A673 (cell line): ENCODE measurements around the gene RAP1GAP. TPM values are rescaled to one million over a fixed set of nuclear protein-coding genes. Genes with fewer than 3 reads are reported as not detected.

Source experiments
- BruUV-seq: library from RNA; stranded (reverse); fragments of 400-500 nt; replicated peaks from 2 replicates; lab custom pipeline; 2021; lab: Mats Ljungman, UMichigan
- CTCF ChIA-PET: fragments of 300-600 bp; sonication (Branson Sonifier 250); formaldehyde crosslinking; loops from one replicate; lab custom pipeline; 2022; ENCODE audit warnings: antibody characterized with exemption; lab: Charles Lee
- POLR2A ChIA-PET: fragments of 300-600 bp; sonication (Branson Sonifier 250); formaldehyde crosslinking; loops from one replicate; lab custom pipeline; 2022; ENCODE audit warnings: antibody characterized with exemption; ENCODE audit not compliant: low non-redundant PET; lab: Charles Lee
- DNase-seq: peaks from one replicate; pipeline ENCODE4 v3.0.0-alpha.2; 2015; ENCODE audit warnings: low spot score
- H3K27ac ChIP-seq: fragments of 200-600 bp; sonication (generic); 2 replicates; pipeline ENCODE4 v1.5.1; 2016; ENCODE audit warnings: mixed run types, low read depth, mild to moderate bottlenecking, mixed read lengths, antibody characterized with exemption, low read length; ENCODE audit not compliant: poor library complexity, severe bottlenecking
- H3K27me3 ChIP-seq: fragments of 200-600 bp; sonication (generic); replicated peaks from 2 replicates; pipeline ENCODE4 v1.6.1; 2017; ENCODE audit warnings: mixed run types, low read depth, mild to moderate bottlenecking, mixed read lengths, antibody characterized with exemption, low read length; ENCODE audit not compliant: insufficient read depth, poor library complexity
- H3K36me3 ChIP-seq: fragments of 200-600 bp; sonication (generic); 2 replicates; pipeline ENCODE4 v1.6.1; 2016; ENCODE audit warnings: mixed run types, mild to moderate bottlenecking, mixed read lengths, antibody characterized with exemption, low read length; ENCODE audit not compliant: insufficient read depth, poor library complexity, severe bottlenecking
- H3K4me1 ChIP-seq: fragments of 200-600 bp; sonication (generic); 2 replicates; pipeline ENCODE4 v1.6.1; 2017; ENCODE audit warnings: mixed run types, mild to moderate bottlenecking, mixed read lengths, antibody characterized with exemption, low read length; ENCODE audit not compliant: insufficient read depth, poor library complexity, severe bottlenecking
- H3K4me3 ChIP-seq: fragments of 200-600 bp; sonication (generic); 2 replicates; pipeline ENCODE4 v1.5.1; 2016; ENCODE audit warnings: low read depth, mixed run types, mild to moderate bottlenecking, mixed read lengths, low read length; ENCODE audit not compliant: poor library complexity, severe bottlenecking
- H3K9me3 ChIP-seq: fragments of 200-600 bp; sonication (generic); 2 replicates; pipeline ENCODE4 v1.6.1; 2016; ENCODE audit warnings: mixed run types, low read depth, mild to moderate bottlenecking, mixed read lengths, antibody characterized with exemption, low read length; ENCODE audit not compliant: poor library complexity, severe bottlenecking
- CTCF ChIP-seq: fragments of 300-800, 200-600 bp; sonication (generic); conservative IDR thresholded peaks from 2 replicates; pipeline ENCODE4 v1.5.1; 2017; ENCODE audit warnings: low read depth, mild to moderate bottlenecking, antibody characterized with exemption, low read length, moderate library complexity, mixed read lengths
- EZH2 ChIP-seq: fragments of 200-600 bp; sonication (generic); IDR thresholded peaks from 2 replicates; pipeline ENCODE4 v1.6.1; 2017; ENCODE audit warnings: borderline replicate concordance, low read depth, mild to moderate bottlenecking, mixed read lengths, antibody characterized with exemption, low read length; ENCODE audit not compliant: poor library complexity, severe bottlenecking
- intact Hi-C: fragments of 100-400 bp; cut with micrococcal nuclease; formaldehyde crosslinking; loops from one replicate; pipeline ENCODE4 v1.10.0; 2022; ENCODE audit not compliant: unreplicated experiment
- total RNA-seq: library from RNA; stranded (reverse); gene quantifications from 2 replicates; pipeline ENCODE4 v1.2.3, GENCODE V29; 2021

RAP1GAP gene
- total RNA-seq, 1 experiment from 2014 or later, result 37.7 TPM

- Histone ChIP-seq H3K9me3 (no peaks in the 10 kb centered on the region), H3K27ac (no peak overlapping the region), H3K36me3 (no peaks in the 10 kb centered on the region), H3K27me3 (no peaks in the 10 kb centered on the region), H3K4me3 (no peak overlapping the region), H3K4me1 (peaks cover 26% of the 10 kb centered on the region)
- BruUV-seq, result no TSS peak
- CTCF ChIA-PET, result no interaction called here
- no peak for DNase-seq
- intact Hi-C loops, result loop anchor here (5.0 to 10.0 kb wide), 2 partner anchors 220 to 337 kb away; no protein-coding TSS in a partner anchor
- POLR2A ChIA-PET, result interaction anchor here (0.6 kb wide), 1 partner anchor 71 kb away, joined by 4 read pairs; no protein-coding TSS in a partner anchor
- TF ChIP-seq EZH2 (no peak), CTCF (no peak)
Observed at GRCh38 chr1:21592086-21592865, 76.9 kb downstream of the RAP1GAP start.

- H3K4me3 ChIP-seq, result no peak overlapping the region
- no peaks in the 10 kb centered on the region for H3K9me3 ChIP-seq
- H3K27ac ChIP-seq, result no peak overlapping the region
- no TSS peak for BruUV-seq
- no peaks in the 10 kb centered on the region for H3K27me3 ChIP-seq
- POLR2A ChIA-PET, result no interaction called here
- H3K4me1 ChIP-seq, result peaks cover 40% of the 10 kb centered on the region
- intact Hi-C loops, result loop anchor here (5.0 to 10.0 kb wide), 2 partner anchors 219 to 336 kb away; no protein-coding TSS in a partner anchor
- TF ChIP-seq EZH2 (no peak), CTCF (no peak)
- CTCF ChIA-PET, result no interaction called here
- H3K36me3 ChIP-seq, result no peaks in the 10 kb centered on the region
- DNase-seq, result peak; percentile 42
Observed at GRCh38 chr1:21590934-21591333, 78.2 kb downstream of the RAP1GAP start.

GRCh38 chr1:21590126-21590880 is 78.9 kb downstream of the RAP1GAP start:
- no peaks in the 10 kb centered on the region for H3K9me3 ChIP-seq
- H3K36me3 ChIP-seq, result no peaks in the 10 kb centered on the region
- CTCF ChIA-PET, result no interaction called here
- H3K27ac ChIP-seq, result peak overlapping the region; percentile 73
- intact Hi-C loops, result loop anchor here (5.0 to 10.0 kb wide), 2 partner anchors 218 to 336 kb away; no protein-coding TSS in a partner anchor
- no peaks in the 10 kb centered on the region for H3K27me3 ChIP-seq
- DNase-seq, result peak; percentile 85
- TF ChIP-seq CTCF, result no peak
- no peak for TF ChIP-seq EZH2
- peaks cover 46% of the 10 kb centered on the region for H3K4me1 ChIP-seq
- POLR2A ChIA-PET, result interaction anchor here (0.6 kb wide), 1 partner anchor 92 kb away, joined by 13 read pairs; no protein-coding TSS in a partner anchor
- no peak overlapping the region for H3K4me3 ChIP-seq
- no TSS peak for BruUV-seq
